SIG-M5 treated with dmso at 0.1 percent for 504 hours (cell line): ENCODE data around the gene TMED6.
"Not testable (repeated sequence)": the region's sequence is repeated elsewhere in the genome, so short reads cannot be mapped to it uniquely, and the experiment has no call there.

Source experiments
- DNase-seq: peaks from one replicate; lab custom pipeline; 2025; ENCODE audit not compliant: unreplicated experiment; lab: John Stamatoyannopoulos, UW

Gene TMED6

DNA sequence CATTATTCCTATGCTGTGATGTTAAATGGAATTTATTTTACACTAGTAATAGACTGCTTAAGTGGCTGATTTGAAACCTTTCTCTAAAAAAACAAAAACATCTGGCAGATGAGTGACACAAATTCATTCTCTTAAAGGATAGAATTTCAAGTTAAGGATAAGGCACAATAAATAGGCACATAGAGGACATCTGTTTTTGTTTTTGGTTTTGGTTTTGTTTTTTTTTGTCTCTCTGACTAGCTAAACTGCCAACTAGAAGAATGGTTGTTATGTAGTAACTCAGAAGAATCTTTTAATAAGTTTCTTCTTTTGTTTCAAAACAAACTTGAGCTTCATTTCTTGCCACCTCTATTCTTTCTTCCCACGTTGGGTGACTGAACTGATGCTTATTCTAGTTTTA, 45.6 kb downstream of the TMED6 start:
- DNase-seq = no peak

DNA sequence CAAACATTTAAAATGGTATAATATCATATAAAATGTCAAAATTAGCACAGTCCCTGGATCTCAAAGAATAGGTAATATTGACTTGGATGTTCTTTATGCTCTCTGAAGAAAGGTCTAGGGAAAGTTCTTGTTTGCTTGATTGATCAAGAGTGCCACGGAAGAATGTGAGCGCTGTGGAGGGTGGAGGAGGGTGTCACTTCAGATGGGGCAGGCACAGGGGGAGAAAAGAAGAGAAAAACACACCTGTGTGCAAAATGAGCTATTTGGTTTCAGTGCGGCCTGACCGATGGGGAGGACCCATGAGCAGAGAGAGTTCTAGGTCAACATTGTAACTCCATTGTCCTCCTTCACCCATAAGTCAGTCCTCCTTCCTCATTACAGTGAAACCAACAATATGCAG, 49.3 kb downstream of the TMED6 start:
- DNase-seq = no peak

DNA sequence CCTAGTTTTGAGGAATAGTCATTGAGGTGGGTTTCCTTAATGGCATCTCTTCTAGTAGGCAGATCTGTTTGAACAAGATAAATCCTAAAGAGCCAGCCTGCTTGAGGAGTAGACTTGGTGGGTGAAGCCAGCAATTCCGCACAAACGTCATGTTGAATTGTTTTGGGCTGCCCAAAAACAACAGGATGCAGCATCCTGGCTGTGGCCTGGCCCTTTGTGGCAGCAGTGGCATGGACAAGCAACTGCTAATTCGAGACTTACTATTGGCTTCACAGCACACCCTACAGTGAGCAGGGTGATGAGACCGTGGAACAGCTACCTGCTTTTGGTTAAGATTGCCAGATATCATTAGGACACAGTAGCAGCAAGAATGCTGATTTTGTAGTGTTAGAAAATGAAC, 49.7 kb downstream of the TMED6 start:
- DNase-seq = no peak

DNA sequence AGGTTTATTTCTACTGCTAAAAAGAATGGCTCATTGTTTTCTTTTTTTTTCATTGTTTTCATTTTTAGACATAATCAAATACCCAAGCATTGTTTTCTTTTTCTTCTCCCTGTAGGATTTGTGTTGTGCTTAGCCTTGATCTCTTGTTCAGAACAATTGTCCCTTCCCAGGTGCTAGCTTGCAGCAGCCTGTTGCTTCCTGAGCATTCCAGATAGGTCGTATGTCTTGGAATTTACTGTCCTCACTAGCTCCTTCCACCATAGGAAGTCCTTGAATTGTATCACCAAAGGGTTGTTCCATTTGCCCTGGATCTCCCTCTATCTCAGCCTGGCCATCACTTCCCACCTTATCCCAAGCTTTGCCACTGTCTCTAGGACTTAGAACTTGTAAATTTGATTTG, 50.4 kb downstream of the TMED6 start:
- DNase-seq = no peak

DNA sequence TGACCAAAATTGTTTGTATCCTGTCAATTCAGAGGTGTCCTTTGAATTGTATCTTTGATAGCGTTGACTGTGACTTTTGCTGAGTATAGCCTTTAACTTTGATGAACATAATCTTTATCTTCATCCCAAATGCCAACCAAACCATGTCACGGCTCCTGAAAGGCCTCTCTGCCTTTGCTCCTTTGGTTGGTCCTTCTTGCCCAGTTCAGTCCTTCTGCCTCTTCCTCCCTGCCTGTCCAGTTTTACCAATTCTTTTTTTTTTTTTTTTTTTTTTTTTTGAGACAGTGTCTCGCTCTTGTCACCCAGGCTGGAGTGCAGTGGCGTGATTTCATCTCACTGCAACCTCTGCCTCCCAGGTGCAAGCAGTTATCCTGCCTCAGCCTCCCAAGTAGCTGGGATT, 53.3 kb downstream of the TMED6 start:
- DNase-seq = no peak

DNA sequence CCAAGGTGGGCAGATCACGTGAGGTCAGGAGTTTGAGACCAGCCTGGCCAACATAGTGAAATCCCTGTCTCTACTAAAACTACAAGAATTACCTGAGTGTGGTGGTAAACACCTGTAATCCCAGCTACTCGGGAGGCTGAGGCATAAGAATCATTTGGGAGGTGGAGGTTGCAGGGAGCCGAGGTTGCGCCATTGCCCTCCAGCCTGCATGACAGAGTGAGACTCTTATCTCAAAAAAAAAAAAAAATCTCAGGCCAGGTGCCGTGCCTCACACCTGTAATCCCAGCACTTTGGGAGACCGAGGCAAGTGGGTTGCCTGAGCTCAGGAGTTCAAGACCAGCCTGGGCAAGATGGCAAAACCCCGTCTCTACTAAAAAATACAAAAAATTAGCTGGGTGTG, 54.8 kb downstream of the TMED6 start:
- DNase-seq = not testable (repeated sequence)

DNA sequence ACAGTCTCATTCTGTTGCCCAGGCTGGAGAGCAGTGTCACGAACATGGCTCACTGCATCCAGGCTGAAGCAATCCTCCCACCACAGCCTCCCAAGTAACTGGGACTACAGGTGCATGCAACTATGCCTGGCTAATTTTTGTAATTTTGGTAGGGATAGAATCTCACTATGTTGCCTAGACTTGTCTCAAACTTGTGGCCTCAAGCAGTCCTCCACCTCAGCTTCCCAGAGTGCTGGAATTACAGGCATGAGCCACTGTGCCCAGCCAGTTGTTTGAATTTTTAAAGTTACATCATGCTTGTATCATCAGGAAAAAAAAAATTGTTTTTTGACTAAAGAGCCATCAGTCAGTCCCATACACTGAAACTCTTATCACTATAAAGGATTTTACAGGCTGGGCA, 57.5 kb downstream of the TMED6 start:
- DNase-seq = no peak

DNA sequence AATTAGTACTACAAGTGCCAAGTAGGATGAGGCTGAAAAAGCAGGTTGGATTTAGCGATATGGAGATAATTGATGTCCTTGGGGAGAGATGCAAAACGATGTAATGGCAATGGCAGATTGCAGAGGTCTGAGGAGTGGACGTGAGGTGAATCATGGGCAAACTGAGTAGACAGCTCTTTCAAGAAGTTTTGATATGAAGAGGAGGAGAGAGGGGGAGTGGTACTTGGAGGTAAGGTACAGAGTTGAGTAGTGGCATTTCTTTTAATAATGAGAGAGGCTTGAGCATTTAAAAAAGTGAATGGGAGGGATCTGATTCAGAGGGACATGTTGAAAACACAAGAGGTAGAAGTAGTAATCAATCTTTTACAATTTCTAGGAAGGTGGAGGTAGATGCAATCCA, 58.2 kb downstream of the TMED6 start:
- no peak for DNase-seq
